Brain microvascular endothelial cell (primary cell): ENCODE data around the gene XPNPEP1.

Experiments used
- DNase-seq: peaks from one replicate; pipeline ENCODE4 v3.0.0-alpha.2; 2020
- H3K27ac ChIP-seq: fragments of 250-450 bp; sonication (Bioruptor Pico); 2 replicates; pipeline ENCODE4 v1.5.1; 2020; ENCODE audit warnings: mild to moderate bottlenecking, moderate library complexity
- H3K27me3 ChIP-seq: fragments of 250-450 bp; sonication (Bioruptor Pico); replicated peaks from 2 replicates; pipeline ENCODE4 v1.5.1; 2020; ENCODE audit warnings: mild to moderate bottlenecking
- H3K36me3 ChIP-seq: fragments of 250-450 bp; sonication (Bioruptor Pico); replicated peaks from 2 replicates; pipeline ENCODE4 v1.5.1; 2020; ENCODE audit warnings: mild to moderate bottlenecking
- H3K4me3 ChIP-seq: 2 replicates; pipeline ENCODE4 v1.5.1; 2011; ENCODE audit warnings: low read depth, mild to moderate bottlenecking, control low read depth, low read length, moderate library complexity
- CTCF ChIP-seq: IDR thresholded peaks from 2 replicates; pipeline ENCODE4 v1.5.1; 2011; ENCODE audit warnings: low read depth, mild to moderate bottlenecking, moderate library complexity, low read length, control low read depth, inconsistent platforms; ENCODE audit errors: missing control alignments
- in situ Hi-C: cut with HindIII; loops from 2 replicates; pipeline ENCODE4 v1.10.0; 2017; ENCODE audit warnings: low sequenced_read_pairs, low pct_ligation_motif_present

Gene XPNPEP1

GRCh38 chr10:109871476-109871875 is 51.8 kb downstream of the XPNPEP1 start:
- Histone ChIP-seq H3K27me3 (no peaks in the 10 kb centered on the region), H3K27ac (no peak overlapping the region), H3K36me3 (peaks cover 75% of the 10 kb centered on the region), H3K4me3 (no peak overlapping the region)
- in situ Hi-C loops, result no loop called here
- no peak for TF ChIP-seq CTCF
- no peak for DNase-seq

- Histone ChIP-seq H3K27me3 (no peaks in the 10 kb centered on the region), H3K4me3 (no peak overlapping the region), H3K36me3 (peaks cover 52% of the 10 kb centered on the region), H3K27ac (no peak overlapping the region)
- in situ Hi-C loops, result no loop called here
- no peak for TF ChIP-seq CTCF
- no peak for DNase-seq
Observed at GRCh38 chr10:109866995-109867635, 56.2 kb downstream of the XPNPEP1 start.

DNA sequence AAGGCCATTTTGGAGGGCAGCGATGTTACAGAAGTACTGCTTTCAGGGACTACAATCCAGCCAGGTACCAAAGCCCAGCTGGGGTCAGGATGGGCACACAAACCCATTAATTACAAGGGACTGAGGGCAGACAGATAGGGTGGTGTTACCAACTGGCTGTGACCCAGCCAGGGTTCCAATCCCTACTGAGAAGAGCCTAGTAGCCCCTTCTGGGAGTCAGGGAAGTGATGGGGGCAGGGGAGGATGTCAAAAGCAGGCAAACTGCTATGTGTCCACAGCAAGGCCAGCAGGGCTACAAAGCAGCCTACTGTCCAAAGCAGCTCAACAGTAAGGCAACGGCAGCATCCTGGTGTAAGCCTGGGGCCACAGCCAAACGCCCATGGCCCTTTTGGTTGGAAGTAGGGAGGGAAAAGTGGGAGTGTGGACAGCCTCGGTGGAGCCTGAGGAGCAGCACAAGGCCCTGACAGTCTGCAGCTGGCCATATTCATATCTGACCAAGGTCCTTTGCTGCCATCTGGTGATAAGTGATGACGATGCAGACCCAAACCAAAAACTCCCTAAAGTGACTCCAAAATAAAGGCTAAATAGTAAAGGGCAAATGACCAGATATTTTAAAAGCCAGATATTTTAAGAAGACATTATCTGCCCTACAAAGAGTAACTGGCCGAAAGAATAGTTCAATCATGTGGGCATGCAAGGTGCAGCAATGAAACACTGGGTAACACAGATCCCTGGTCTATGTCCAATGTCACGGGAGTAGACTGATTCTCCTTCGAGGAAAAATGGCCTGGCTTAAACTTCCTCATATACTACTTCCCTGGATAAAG is 56.9 kb downstream of the XPNPEP1 start:
- peak; percentile 52 for TF ChIP-seq CTCF
- in situ Hi-C loops, result no loop called here
- no peaks in the 10 kb centered on the region for H3K27me3 ChIP-seq
- H3K27ac ChIP-seq, result no peak overlapping the region
- DNase-seq, result peak; percentile 25
- peaks cover 48% of the 10 kb centered on the region for H3K36me3 ChIP-seq
- H3K4me3 ChIP-seq, result no peak overlapping the region

- H3K36me3 ChIP-seq, result peaks cover 30% of the 10 kb centered on the region
- DNase-seq, result no peak
- TF ChIP-seq CTCF, result no peak
- H3K27me3 ChIP-seq, result no peaks in the 10 kb centered on the region
- no peak overlapping the region for H3K27ac ChIP-seq
- H3K4me3 ChIP-seq, result no peak overlapping the region
- in situ Hi-C loops, result no loop called here
Observed at GRCh38 chr10:109863775-109864174, 59.5 kb downstream of the XPNPEP1 start.

GRCh38 chr10:109862738-109863137 is 60.6 kb downstream of the XPNPEP1 start:
- no peak overlapping the region for H3K4me3 ChIP-seq
- TF ChIP-seq CTCF, result no peak

DNA sequence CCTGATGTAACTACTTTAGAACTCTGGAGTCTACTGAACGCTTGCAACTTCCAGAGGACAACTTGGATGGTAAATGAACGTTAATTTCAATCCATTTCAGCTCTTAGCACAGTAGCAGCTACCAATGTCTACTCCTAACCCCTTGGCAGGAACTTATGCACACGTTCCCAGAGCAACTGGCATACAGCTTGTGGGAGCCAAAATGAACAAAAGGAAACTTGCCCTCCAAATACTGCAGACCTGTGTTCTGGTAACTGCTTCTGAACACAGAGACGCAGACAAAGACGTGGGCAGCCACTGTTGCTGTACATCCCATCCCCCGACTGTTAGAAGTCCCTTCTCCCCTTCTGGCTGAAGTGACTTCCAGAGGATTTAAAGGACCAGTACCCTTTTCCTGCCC is 61.3 kb downstream of the XPNPEP1 start:
- no peak for TF ChIP-seq CTCF
- no peaks in the 10 kb centered on the region for H3K27me3 ChIP-seq
- no peak for DNase-seq
- no peak overlapping the region for H3K4me3 ChIP-seq
- in situ Hi-C loops, result no loop called here
- no peak overlapping the region for H3K27ac ChIP-seq
- H3K36me3 ChIP-seq, result peaks cover 14% of the 10 kb centered on the region

More at GRCh38 chr10:109862738-109863137, 60.6 kb downstream of the XPNPEP1 start:
- Histone ChIP-seq H3K27ac (no peak overlapping the region), H3K27me3 (no peaks in the 10 kb centered on the region), H3K36me3 (peaks cover 21% of the 10 kb centered on the region)
- in situ Hi-C loops, result no loop called here
- DNase-seq, result no peak
